HCT116 (cell line): ENCODE results near the gene DND1.
"Not testable (repeated sequence)": the region's sequence is repeated elsewhere in the genome, so short reads cannot be mapped to it uniquely, and the experiment has no call there.

Experiments
- CTCF ChIP-seq, 3 experiments: fragments of 200-600 bp in 1 of 3; sonication (generic) in 1 of 3; IDR thresholded peaks in 2 of 3; conservative IDR thresholded peaks in 1 of 3; 2 replicates each; pipeline ENCODE4 v1.5.1; 2012 to 2017; ENCODE audit warnings: low read depth in 2 of 3, low read length in 2 of 3, antibody characterized with exemption in 1 of 3, borderline replicate concordance in 1 of 3, control low read depth in 1 of 3, mild to moderate bottlenecking in 1 of 3, mixed read lengths in 1 of 3, mixed run types in 1 of 3, moderate library complexity in 1 of 3; ENCODE audit not compliant: insufficient read depth in 1 of 3
- EZH2 ChIP-seq: fragments of 200-600 bp; sonication (generic); IDR thresholded peaks from 2 replicates; pipeline ENCODE4 v1.6.1; 2017; ENCODE audit warnings: antibody characterized with exemption, mixed run types
- EZH2phosphoT487 ChIP-seq: fragments of 200-600 bp; IDR thresholded peaks from 2 replicates; pipeline ENCODE4 v1.6.1; 2018; ENCODE audit warnings: antibody characterized with exemption, borderline replicate concordance
- JUND ChIP-seq: IDR thresholded peaks from 2 replicates; pipeline ENCODE4 v1.6.1; 2012
- POLR2A ChIP-seq: IDR thresholded peaks from 2 replicates; pipeline ENCODE4 v1.7.0; 2011; ENCODE audit warnings: borderline replicate concordance; ENCODE audit not compliant: insufficient read depth, insufficient read length; ENCODE audit errors: extremely low read depth
- POLR2AphosphoS5 ChIP-seq: IDR thresholded peaks from 2 replicates; pipeline ENCODE4 v1.6.1; 2011; ENCODE audit warnings: mild to moderate bottlenecking, low read depth, low read length, moderate library complexity
- REST ChIP-seq: IDR thresholded peaks from 2 replicates; pipeline ENCODE4 v1.6.1; 2012; ENCODE audit warnings: low read depth
- SIN3A ChIP-seq: IDR thresholded peaks from 2 replicates; pipeline ENCODE4 v1.6.1; 2012; ENCODE audit warnings: low read depth
- TCF7L2 ChIP-seq: IDR thresholded peaks from 2 replicates; pipeline ENCODE4 v1.7.0; 2011; ENCODE audit warnings: borderline replicate concordance, inconsistent platforms; ENCODE audit not compliant: insufficient read depth, insufficient read length; ENCODE audit errors: extremely low read depth
- ZFX ChIP-seq: fragments of 450-650 bp; IDR thresholded peaks from 2 replicates; pipeline ENCODE4 v1.6.1; 2017

- TF ChIP-seq TCF7L2; POLR2A; POLR2AphosphoS5; CTCF (IDR thresholded peaks at IDR 0.05 in 2 of 3, conservative IDR thresholded peaks at IDR 0.05 in 1 of 3; ENCODE audit: borderline replicate concordance in 1 of 3, insufficient read depth in 1 of 3, low read depth in 2 of 3, low read length in 2 of 3); REST; ZFX; EZH2; SIN3A; JUND; EZH2phosphoT487: not testable (repeated sequence)
These were observed 48.5 kb downstream of the DND1 start for GRCh38 chr5:140624886-140625285.
